ENCODE measurements around the gene MSN. TPM values are rescaled to one million over a fixed set of nuclear protein-coding genes. Genes with fewer than 3 reads are reported as not detected.

MSN gene
- total RNA-seq, 2 donors from 2014 or later: 141 to 188 TPM

- peaks cover 4% of the 10 kb centered on the region for H3K36me3 ChIP-seq (ENCODE audit: control insufficient read depth, insufficient read depth, low read length)
- no peak for DNase-seq
- H3K27ac ChIP-seq (ENCODE audit: low read depth, low read length): no peak overlapping the region
- peaks cover 16% of the 10 kb centered on the region for H3K36me3 Mint-ChIP-seq (ENCODE audit: low read depth)
- no peaks in the 10 kb centered on the region for H3K27me3 Mint-ChIP-seq (ENCODE audit: insufficient read depth)
- H3K9me3 Mint-ChIP-seq: peaks cover 51% of the 10 kb centered on the region
- WGBS, 2 experiments (ENCODE audit: insufficient coverage in 1 of 2, insufficient read length in 1 of 2): 60 to 100% methylated on average over 1 of the region's 1 CpG
- no peak overlapping the region for H3K9ac ChIP-seq (ENCODE audit: extremely low read depth, low read length, poor library complexity, severe bottlenecking)
- TF ChIP-seq CTCF (conservative IDR thresholded peaks at IDR 0.05): no peak
- H3K27ac Mint-ChIP-seq: peak overlapping the region; percentile 39
- H3K4me3 ChIP-seq (ENCODE audit: low read length): no peak overlapping the region
- H3K9me3 ChIP-seq (ENCODE audit: control insufficient read depth, low read length): no peaks in the 10 kb centered on the region
- peaks cover 5% of the 10 kb centered on the region for H3K4me1 Mint-ChIP-seq
- no peaks in the 10 kb centered on the region for H3K27me3 ChIP-seq (ENCODE audit: control insufficient read depth, insufficient read depth, low read length, poor library complexity, severe bottlenecking)
- no peaks in the 10 kb centered on the region for H3K4me1 ChIP-seq (ENCODE audit: control insufficient read depth, insufficient read depth, low read length)
- H3K4me3 Mint-ChIP-seq: no peak overlapping the region
Observed at GRCh38 chrX:65685112-65685511, 17.7 kb downstream of the MSN start.

- H3K9me3 Mint-ChIP-seq: peaks cover 55% of the 10 kb centered on the region
- no peaks in the 10 kb centered on the region for H3K27me3 Mint-ChIP-seq (ENCODE audit: insufficient read depth)
- Histone ChIP-seq H3K36me3 (ENCODE audit: control insufficient read depth, insufficient read depth, low read length) (peaks cover 5% of the 10 kb centered on the region), H3K9me3 (ENCODE audit: control insufficient read depth, low read length) (no peaks in the 10 kb centered on the region), H3K27me3 (ENCODE audit: control insufficient read depth, insufficient read depth, low read length, poor library complexity, severe bottlenecking) (no peaks in the 10 kb centered on the region), H3K4me1 (ENCODE audit: control insufficient read depth, insufficient read depth, low read length) (no peaks in the 10 kb centered on the region), H3K9ac (ENCODE audit: extremely low read depth, low read length, poor library complexity, severe bottlenecking) (no peak overlapping the region), H3K27ac (ENCODE audit: low read depth, low read length) (no peak overlapping the region), H3K4me3 (ENCODE audit: low read length) (no peak overlapping the region)
- no peak for DNase-seq
- no peak overlapping the region for H3K4me3 Mint-ChIP-seq
- H3K27ac Mint-ChIP-seq: no peak overlapping the region
- no peak for TF ChIP-seq CTCF (conservative IDR thresholded peaks at IDR 0.05)
- H3K36me3 Mint-ChIP-seq (ENCODE audit: low read depth): peaks cover 22% of the 10 kb centered on the region
- H3K4me1 Mint-ChIP-seq: peaks cover 5% of the 10 kb centered on the region
Observed at GRCh38 chrX:65686236-65686635, 18.8 kb downstream of the MSN start.

GRCh38 chrX:65687367-65687766, 19.9 kb downstream of the MSN start:
- 92% methylated on average over 3 of the region's 3 CpGs; no CpG with 5 or more reads in 1 of the 2 experiments for WGBS, 2 experiments (ENCODE audit: insufficient coverage in 1 of 2, insufficient read length in 1 of 2)
- no peak overlapping the region for H3K4me3 ChIP-seq (ENCODE audit: low read length)
- no peak overlapping the region for H3K9ac ChIP-seq (ENCODE audit: extremely low read depth, low read length, poor library complexity, severe bottlenecking)
- Mint-ChIP-seq H3K27ac (no peak overlapping the region), H3K27me3 (ENCODE audit: insufficient read depth) (no peaks in the 10 kb centered on the region), H3K9me3 (peaks cover 54% of the 10 kb centered on the region), H3K36me3 (ENCODE audit: low read depth) (peaks cover 23% of the 10 kb centered on the region), H3K4me3 (no peak overlapping the region), H3K4me1 (peaks cover 8% of the 10 kb centered on the region)
- TF ChIP-seq CTCF (conservative IDR thresholded peaks at IDR 0.05): no peak
- no peaks in the 10 kb centered on the region for H3K9me3 ChIP-seq (ENCODE audit: control insufficient read depth, low read length)
- H3K4me1 ChIP-seq (ENCODE audit: control insufficient read depth, insufficient read depth, low read length): no peaks in the 10 kb centered on the region
- no peak overlapping the region for H3K27ac ChIP-seq (ENCODE audit: low read depth, low read length)
- DNase-seq: no peak
- no peaks in the 10 kb centered on the region for H3K27me3 ChIP-seq (ENCODE audit: control insufficient read depth, insufficient read depth, low read length, poor library complexity, severe bottlenecking)
- H3K36me3 ChIP-seq (ENCODE audit: control insufficient read depth, insufficient read depth, low read length): peaks cover 5% of the 10 kb centered on the region
